ENCODE data around the gene SMAD5. TPM values are rescaled to one million over a fixed set of nuclear protein-coding genes. Genes with fewer than 3 reads are reported as not detected.

The SMAD5 gene
- total RNA-seq, 6 experiments from 2014 or later, result 19.2 to 49.2 (median 30.6) TPM

- peak overlapping the region in 2 of 3 donors; percentile 2 to 30 for H3K27ac ChIP-seq
- peaks cover 0 to 27% (median 4%) of the 10 kb centered on the region in 4 donors for H3K4me1 ChIP-seq
- no peaks in the 10 kb centered on the region for H3K36me3 ChIP-seq
- TF ChIP-seq, protein P1, sequence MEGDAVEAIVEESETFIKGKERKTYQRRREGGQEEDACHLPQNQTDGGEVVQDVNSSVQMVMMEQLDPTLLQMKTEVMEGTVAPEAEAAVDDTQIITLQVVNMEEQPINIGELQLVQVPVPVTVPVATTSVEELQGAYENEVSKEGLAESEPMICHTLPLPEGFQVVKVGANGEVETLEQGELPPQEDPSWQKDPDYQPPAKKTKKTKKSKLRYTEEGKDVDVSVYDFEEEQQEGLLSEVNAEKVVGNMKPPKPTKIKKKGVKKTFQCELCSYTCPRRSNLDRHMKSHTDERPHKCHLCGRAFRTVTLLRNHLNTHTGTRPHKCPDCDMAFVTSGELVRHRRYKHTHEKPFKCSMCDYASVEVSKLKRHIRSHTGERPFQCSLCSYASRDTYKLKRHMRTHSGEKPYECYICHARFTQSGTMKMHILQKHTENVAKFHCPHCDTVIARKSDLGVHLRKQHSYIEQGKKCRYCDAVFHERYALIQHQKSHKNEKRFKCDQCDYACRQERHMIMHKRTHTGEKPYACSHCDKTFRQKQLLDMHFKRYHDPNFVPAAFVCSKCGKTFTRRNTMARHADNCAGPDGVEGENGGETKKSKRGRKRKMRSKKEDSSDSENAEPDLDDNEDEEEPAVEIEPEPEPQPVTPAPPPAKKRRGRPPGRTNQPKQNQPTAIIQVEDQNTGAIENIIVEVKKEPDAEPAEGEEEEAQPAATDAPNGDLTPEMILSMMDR (IDR thresholded peaks at IDR 0.05), result no peak
- no peak for TF ChIP-seq POLR2A (IDR thresholded peaks at IDR 0.05)
- intact Hi-C loops (cut with DNase I), result no loop called here
- H3K4me3 ChIP-seq, result peak overlapping the region in 1 of 3 donors; percentile 95
- 17% methylated on average over 1 of the region's 1 CpG for WGBS (ENCODE audit: insufficient coverage, low coverage, low lambda C conversion rate, missing lambda C conversion rate)
- H3K9me3 ChIP-seq, result no peaks in the 10 kb centered on the region
- ATAC-seq, result no peak
- no peaks in the 10 kb centered on the region for H3K27me3 ChIP-seq
- no peak for DNase-seq
These were observed 2.0 kb downstream of the SMAD5 start for GRCh38 chr5:136134653-136135052.

- no peak for TF ChIP-seq POLR2A (IDR thresholded peaks at IDR 0.05)
- TF ChIP-seq, protein P1 (IDR thresholded peaks at IDR 0.05), result no peak
- 80% methylated on average over 2 of the region's 2 CpGs for WGBS (ENCODE audit: insufficient coverage, low coverage, low lambda C conversion rate, missing lambda C conversion rate)
- no peak overlapping the region for H3K4me3 ChIP-seq
- intact Hi-C loops (cut with DNase I), result no loop called here
- peaks cover 0 to 27% (median 4%) of the 10 kb centered on the region in 4 donors for H3K4me1 ChIP-seq
- no peaks in the 10 kb centered on the region for H3K27me3 ChIP-seq
- DNase-seq (no peak), ATAC-seq (no peak)
- H3K27ac ChIP-seq, result no peak overlapping the region
- no peaks in the 10 kb centered on the region for H3K9me3 ChIP-seq
- H3K36me3 ChIP-seq, result no peaks in the 10 kb centered on the region
These were observed 2.9 kb downstream of the SMAD5 start for GRCh38 chr5:136135536-136135935.

DNA sequence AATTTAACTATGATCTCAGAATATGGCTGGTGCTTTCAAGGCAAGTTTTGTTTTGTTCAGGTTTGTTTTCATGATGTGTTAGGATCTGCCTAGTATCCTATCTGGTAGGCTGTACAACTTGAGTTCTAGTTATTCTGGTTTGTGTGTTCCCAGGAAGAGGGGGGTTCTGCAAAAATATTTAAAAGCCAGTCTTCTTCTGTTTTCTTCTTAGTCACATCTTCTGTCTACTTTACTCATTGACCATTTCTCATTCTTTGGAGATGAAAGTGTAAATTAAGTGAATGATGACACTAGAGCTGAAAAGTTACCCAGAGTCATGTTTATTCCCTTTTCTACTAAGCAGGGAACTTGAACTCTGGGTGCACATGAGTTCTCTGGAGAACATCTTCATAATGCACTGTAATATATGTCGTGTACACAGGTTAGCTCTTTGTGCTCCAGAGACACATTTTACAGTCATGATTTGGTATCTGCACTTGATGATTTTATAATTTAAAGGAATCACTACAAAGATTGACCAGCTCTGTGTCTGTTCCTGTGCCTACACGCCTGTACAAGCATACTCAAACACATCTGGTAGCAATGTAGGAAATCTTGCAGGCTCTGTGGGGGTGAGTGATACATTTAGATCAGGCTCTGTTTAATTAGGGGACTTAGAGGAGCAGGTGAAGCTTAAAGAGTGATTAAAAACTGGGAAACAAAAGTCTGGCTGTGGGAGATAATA lies 5.0 kb downstream of the SMAD5 start:
- TF ChIP-seq, protein P1 (IDR thresholded peaks at IDR 0.05), result no peak
- TF ChIP-seq POLR2A (IDR thresholded peaks at IDR 0.05), result no peak
- no peaks in the 10 kb centered on the region for H3K36me3 ChIP-seq
- H3K4me1 ChIP-seq, result peaks cover 0 to 27% (median 4%) of the 10 kb centered on the region in 4 donors
- intact Hi-C loops (cut with DNase I), result no loop called here
- H3K9me3 ChIP-seq, result no peaks in the 10 kb centered on the region
- no peaks in the 10 kb centered on the region for H3K27me3 ChIP-seq
- H3K27ac ChIP-seq, result no peak overlapping the region
- ATAC-seq (no peak), DNase-seq (no peak)
- 87% methylated on average over 2 of the region's 2 CpGs for WGBS (ENCODE audit: insufficient coverage, low coverage, low lambda C conversion rate, missing lambda C conversion rate)
- no peak overlapping the region for H3K4me3 ChIP-seq

DNA sequence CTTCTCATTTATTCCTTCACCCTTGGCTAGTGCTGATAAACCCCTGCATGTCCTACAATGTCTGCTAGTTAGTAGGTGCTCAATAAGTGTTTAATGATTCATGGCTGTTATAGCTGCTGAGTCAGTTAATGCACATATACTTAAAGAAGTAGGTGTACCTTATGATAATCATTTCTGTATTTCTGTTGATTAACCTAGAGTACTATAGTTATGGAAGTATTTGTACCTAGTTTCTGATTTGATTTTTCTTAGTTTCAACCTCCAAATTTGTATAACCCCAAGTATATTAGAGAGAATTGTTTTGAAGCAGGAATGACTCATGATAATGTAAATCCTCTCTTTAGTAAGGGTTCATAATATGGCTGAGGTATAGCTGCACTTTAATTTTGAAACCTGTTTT lies 8.9 kb downstream of the SMAD5 start:
- intact Hi-C loops (cut with DNase I), result no loop called here
- no peak for DNase-seq
- TF ChIP-seq POLR2A (IDR thresholded peaks at IDR 0.05), result no peak
- TF ChIP-seq, protein P1 (IDR thresholded peaks at IDR 0.05), result no peak
- H3K9me3 ChIP-seq, result no peaks in the 10 kb centered on the region
- no peaks in the 10 kb centered on the region for H3K36me3 ChIP-seq
- H3K27ac ChIP-seq, result no peak overlapping the region
- H3K4me3 ChIP-seq, result no peak overlapping the region
- no peak for ATAC-seq
- peaks cover 0 to 12% (median 5%) of the 10 kb centered on the region in 4 donors for H3K4me1 ChIP-seq
- H3K27me3 ChIP-seq, result no peaks in the 10 kb centered on the region
